ENCODE measurements around the gene AK9. TPM values are rescaled to one million over a fixed set of nuclear protein-coding genes. Genes with fewer than 3 reads are reported as not detected.
A peak's percentile ranks its signal among the peaks of the same experiment; 100 is the strongest.

AK9 gene
- total and polyA plus RNA-seq, 2 experiments from 2014 or later, result 10.1 to 15.2 TPM

GRCh38 chr6:109527989-109528388 lies 163.0 kb downstream of the AK9 start:
- DNase-seq (ENCODE audit: low spot score), result no peak
- no peak overlapping the region for H3K4me3 ChIP-seq

GRCh38 chr6:109526905-109527628 lies 163.9 kb downstream of the AK9 start:
- Histone ChIP-seq H3K4me2 (no peak overlapping the region), H2AFZ (no peak overlapping the region), H3K79me2 (no peaks in the 10 kb centered on the region), H3K36me3 (replicated peaks; ENCODE audit: insufficient read depth, low read depth) (no peaks in the 10 kb centered on the region), H3K27me3 (no peaks in the 10 kb centered on the region), H3K4me1 (ENCODE audit: insufficient read depth) (no peaks in the 10 kb centered on the region), H3K9me3 (ENCODE audit: low read depth) (no peaks in the 10 kb centered on the region), H3K27ac (no peak overlapping the region), H4K20me1 (ENCODE audit: insufficient read depth, poor library complexity, severe bottlenecking) (no peaks in the 10 kb centered on the region), H3K4me3 (no peak overlapping the region), H3K9me2 (replicated peaks; ENCODE audit: insufficient read depth) (no peaks in the 10 kb centered on the region)
- 49% methylated on average over 7 of the region's 7 CpGs for WGBS (ENCODE audit: low lambda C conversion rate, missing lambda C conversion rate)
- DNase-seq (ENCODE audit: low spot score), result peak; percentile 80
- TF ChIP-seq CTCF (IDR thresholded peaks at IDR 0.05; ENCODE audit: poor library complexity) (peak; percentile 73), EZH2phosphoT487 (IDR thresholded peaks at IDR 0.05; ENCODE audit: low read depth, severe bottlenecking, unreplicated experiment) (no peak), EZH2 (IDR thresholded peaks at IDR 0.05; ENCODE audit: borderline replicate concordance) (no peak)

More at GRCh38 chr6:109527989-109528388, 163.0 kb downstream of the AK9 start:
- no peak overlapping the region for H3K4me2 ChIP-seq
- no peaks in the 10 kb centered on the region for H3K4me1 ChIP-seq (ENCODE audit: insufficient read depth)
- no peak overlapping the region for H3K27ac ChIP-seq
- no peak for TF ChIP-seq EZH2phosphoT487 (IDR thresholded peaks at IDR 0.05; ENCODE audit: low read depth, severe bottlenecking, unreplicated experiment)
- TF ChIP-seq EZH2 (IDR thresholded peaks at IDR 0.05; ENCODE audit: borderline replicate concordance), result no peak
- no peak for TF ChIP-seq CTCF (IDR thresholded peaks at IDR 0.05; ENCODE audit: poor library complexity)
- H3K79me2 ChIP-seq, result no peaks in the 10 kb centered on the region
- H3K36me3 ChIP-seq (replicated peaks; ENCODE audit: insufficient read depth, low read depth), result no peaks in the 10 kb centered on the region
- no peaks in the 10 kb centered on the region for H3K9me2 ChIP-seq (replicated peaks; ENCODE audit: insufficient read depth)
- H3K9me3 ChIP-seq (ENCODE audit: low read depth), result no peaks in the 10 kb centered on the region
- no peaks in the 10 kb centered on the region for H4K20me1 ChIP-seq (ENCODE audit: insufficient read depth, poor library complexity, severe bottlenecking)
- no peak overlapping the region for H2AFZ ChIP-seq
- WGBS (ENCODE audit: low lambda C conversion rate, missing lambda C conversion rate), result 80% methylated on average over 3 of the region's 3 CpGs
- no peaks in the 10 kb centered on the region for H3K27me3 ChIP-seq

GRCh38 chr6:109524129-109524528 lies 166.9 kb downstream of the AK9 start:
- H3K4me1 ChIP-seq (ENCODE audit: insufficient read depth), result no peaks in the 10 kb centered on the region
- H3K9me3 ChIP-seq (ENCODE audit: low read depth), result no peaks in the 10 kb centered on the region
- H3K9me2 ChIP-seq (replicated peaks; ENCODE audit: insufficient read depth), result no peaks in the 10 kb centered on the region
- no peaks in the 10 kb centered on the region for H3K79me2 ChIP-seq
- H4K20me1 ChIP-seq (ENCODE audit: insufficient read depth, poor library complexity, severe bottlenecking), result no peaks in the 10 kb centered on the region
- no peak for DNase-seq (ENCODE audit: low spot score)
- no peak overlapping the region for H3K4me2 ChIP-seq
- no peak overlapping the region for H2AFZ ChIP-seq
- TF ChIP-seq CTCF (IDR thresholded peaks at IDR 0.05; ENCODE audit: poor library complexity) (no peak), EZH2 (IDR thresholded peaks at IDR 0.05; ENCODE audit: borderline replicate concordance) (no peak), EZH2phosphoT487 (IDR thresholded peaks at IDR 0.05; ENCODE audit: low read depth, severe bottlenecking, unreplicated experiment) (no peak)
- no peaks in the 10 kb centered on the region for H3K27me3 ChIP-seq
- no peak overlapping the region for H3K4me3 ChIP-seq
- H3K36me3 ChIP-seq (replicated peaks; ENCODE audit: insufficient read depth, low read depth), result no peaks in the 10 kb centered on the region
- no peak overlapping the region for H3K27ac ChIP-seq

All from hepatocyte (in vitro differentiated cells).